ENCODE results near the gene FALEC. TPM values are rescaled to one million over a fixed set of nuclear protein-coding genes. Genes with fewer than 3 reads are reported as not detected.
A peak's percentile ranks its signal among the peaks of the same experiment; 100 is the strongest.

Gene FALEC
- total RNA-seq, 2 donors from 2014 or later: 0.70 to 1.6 TPM

DNA sequence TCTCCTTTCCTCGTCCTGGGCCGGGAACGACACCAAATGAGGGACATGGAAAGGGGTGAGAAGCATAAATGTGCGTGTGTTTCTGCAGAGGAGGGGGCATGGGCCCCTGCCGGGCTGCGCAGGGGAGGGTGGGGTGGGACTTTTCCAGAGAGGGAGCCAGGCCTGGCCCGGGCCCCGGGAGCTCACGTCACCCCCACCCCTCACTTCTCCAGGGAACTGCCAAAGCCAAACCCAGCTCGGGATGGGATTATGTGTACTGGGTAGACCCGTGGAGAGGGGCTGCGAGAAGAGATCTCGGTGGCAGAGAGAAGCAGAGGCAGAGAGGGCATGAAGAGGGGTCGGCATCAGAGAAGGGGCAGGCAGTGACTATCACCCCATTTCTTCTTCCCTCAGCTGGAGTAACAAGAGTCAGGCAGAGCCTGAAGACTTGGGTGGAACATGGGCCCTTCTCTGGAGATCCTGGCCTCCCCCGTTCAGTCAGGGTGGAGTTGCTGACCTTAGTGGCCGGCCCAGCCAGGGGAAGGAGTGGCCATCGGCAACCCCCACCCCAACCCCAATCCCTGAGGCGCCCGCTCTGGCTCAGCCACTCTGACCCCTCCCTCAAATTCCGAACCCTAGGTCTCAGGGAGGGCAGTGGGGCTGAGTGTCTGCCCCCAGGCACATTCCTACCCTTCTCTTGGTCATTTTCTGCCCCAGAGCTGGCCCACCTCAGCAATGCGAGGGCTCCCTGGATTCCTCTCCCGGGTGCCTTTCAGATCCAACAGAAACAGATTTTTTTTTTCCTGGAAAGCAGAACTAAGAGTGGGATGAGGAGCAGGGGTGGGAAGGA, 34.9 kb downstream of the FALEC start:
- Mint-ChIP-seq H3K4me3 (no peak overlapping the region), H3K9me3 (no peaks in the 10 kb centered on the region), H3K4me1 (peaks cover 6% of the 10 kb centered on the region), H3K36me3 (ENCODE audit: low read depth) (no peaks in the 10 kb centered on the region), H3K27ac (no peak overlapping the region), H3K27me3 (ENCODE audit: insufficient read depth) (peaks cover 27% of the 10 kb centered on the region)
- Histone ChIP-seq H3K27me3 (ENCODE audit: control insufficient read depth, insufficient read depth, low read length, poor library complexity, severe bottlenecking) (no peaks in the 10 kb centered on the region), H3K4me1 (ENCODE audit: control insufficient read depth, insufficient read depth, low read length) (peaks cover 3% of the 10 kb centered on the region), H3K36me3 (ENCODE audit: control insufficient read depth, insufficient read depth, low read length) (peaks cover 2% of the 10 kb centered on the region), H3K9me3 (ENCODE audit: control insufficient read depth, low read length) (no peaks in the 10 kb centered on the region), H3K9ac (ENCODE audit: extremely low read depth, low read length, poor library complexity, severe bottlenecking) (no peak overlapping the region), H3K27ac (ENCODE audit: low read depth, low read length) (no peak overlapping the region), H3K4me3 (ENCODE audit: low read length) (no peak overlapping the region)
- TF ChIP-seq CTCF (conservative IDR thresholded peaks at IDR 0.05): no peak
- WGBS, 2 experiments (ENCODE audit: insufficient coverage in 1 of 2, insufficient read length in 1 of 2): 87 to 91% methylated on average over 9 to 22 of the region's 22 CpGs
- peak; percentile 58 for DNase-seq

DNA sequence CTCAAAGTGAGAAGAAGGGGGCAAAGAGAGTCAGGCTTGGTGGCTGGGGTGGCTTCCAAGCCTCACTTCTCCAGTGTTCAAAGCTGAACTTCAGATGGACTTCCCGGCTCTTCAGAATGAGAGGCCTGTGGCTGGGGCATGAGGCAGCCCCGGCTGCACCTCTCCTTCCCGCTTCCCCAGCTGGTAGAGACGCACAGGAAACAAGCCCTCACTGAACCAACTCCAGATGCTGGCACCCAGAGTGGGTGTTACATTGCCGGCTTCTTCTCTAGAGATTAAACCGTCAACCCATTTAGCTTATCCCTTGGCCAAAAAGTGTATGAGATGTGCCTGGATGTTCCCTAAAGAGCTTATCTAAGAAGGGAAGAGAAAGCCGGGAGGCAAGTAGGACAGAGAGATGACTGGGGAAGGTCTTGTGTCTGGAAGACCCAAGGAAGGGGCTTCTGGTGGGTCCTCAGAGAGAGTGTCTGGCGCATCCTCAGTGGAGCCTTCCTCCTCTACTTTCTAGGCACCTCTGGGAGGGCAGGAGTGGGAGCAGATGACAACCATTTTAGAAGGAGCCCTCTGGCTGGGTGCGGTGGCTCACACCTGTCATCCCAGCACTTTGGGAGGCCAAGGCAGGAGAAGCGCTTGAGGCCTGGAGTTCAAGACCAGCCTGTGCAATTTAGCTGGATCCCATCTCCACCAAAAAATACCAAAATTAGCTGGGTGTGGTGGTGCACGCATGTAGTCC, 35.7 kb downstream of the FALEC start:
- no peak for TF ChIP-seq CTCF (conservative IDR thresholded peaks at IDR 0.05)
- H3K4me3 Mint-ChIP-seq: no peak overlapping the region
- H3K9me3 Mint-ChIP-seq: no peaks in the 10 kb centered on the region
- Histone ChIP-seq H3K9me3 (ENCODE audit: control insufficient read depth, low read length) (no peaks in the 10 kb centered on the region), H3K27ac (ENCODE audit: low read depth, low read length) (no peak overlapping the region), H3K4me3 (ENCODE audit: low read length) (no peak overlapping the region), H3K36me3 (ENCODE audit: control insufficient read depth, insufficient read depth, low read length) (peaks cover 7% of the 10 kb centered on the region), H3K4me1 (ENCODE audit: control insufficient read depth, insufficient read depth, low read length) (peaks cover 3% of the 10 kb centered on the region), H3K9ac (ENCODE audit: extremely low read depth, low read length, poor library complexity, severe bottlenecking) (no peak overlapping the region), H3K27me3 (ENCODE audit: control insufficient read depth, insufficient read depth, low read length, poor library complexity, severe bottlenecking) (no peaks in the 10 kb centered on the region)
- H3K27me3 Mint-ChIP-seq (ENCODE audit: insufficient read depth): peaks cover 27% of the 10 kb centered on the region
- 94 to 95% methylated on average over 6 to 11 of the region's 11 CpGs for WGBS, 2 experiments (ENCODE audit: insufficient coverage in 1 of 2, insufficient read length in 1 of 2)
- peak; percentile 51 for DNase-seq
- H3K36me3 Mint-ChIP-seq (ENCODE audit: low read depth): peaks cover 2% of the 10 kb centered on the region
- peaks cover 5% of the 10 kb centered on the region for H3K4me1 Mint-ChIP-seq
- peak overlapping the region; percentile 13 for H3K27ac Mint-ChIP-seq

GRCh38 chr1:150551784-150552127, 36.2 kb downstream of the FALEC start:
- DNase-seq: no peak
- Mint-ChIP-seq H3K4me1 (peaks cover 10% of the 10 kb centered on the region), H3K36me3 (ENCODE audit: low read depth) (peaks cover 2% of the 10 kb centered on the region), H3K27ac (no peak overlapping the region), H3K9me3 (no peaks in the 10 kb centered on the region), H3K27me3 (ENCODE audit: insufficient read depth) (peaks cover 25% of the 10 kb centered on the region), H3K4me3 (no peak overlapping the region)
- 36 to 40% methylated on average over 1 of the region's 1 CpG for WGBS, 2 experiments (ENCODE audit: insufficient coverage in 1 of 2, insufficient read length in 1 of 2)
- Histone ChIP-seq H3K36me3 (ENCODE audit: control insufficient read depth, insufficient read depth, low read length) (peaks cover 7% of the 10 kb centered on the region), H3K4me1 (ENCODE audit: control insufficient read depth, insufficient read depth, low read length) (peaks cover 3% of the 10 kb centered on the region), H3K9ac (ENCODE audit: extremely low read depth, low read length, poor library complexity, severe bottlenecking) (no peak overlapping the region), H3K27me3 (ENCODE audit: control insufficient read depth, insufficient read depth, low read length, poor library complexity, severe bottlenecking) (no peaks in the 10 kb centered on the region), H3K9me3 (ENCODE audit: control insufficient read depth, low read length) (no peaks in the 10 kb centered on the region), H3K27ac (ENCODE audit: low read depth, low read length) (no peak overlapping the region), H3K4me3 (ENCODE audit: low read length) (no peak overlapping the region)
- no peak for TF ChIP-seq CTCF (conservative IDR thresholded peaks at IDR 0.05)

Data from endodermal cell (in vitro differentiated cells).